ENCODE data around the gene PROX1.

Gene PROX1

DNA sequence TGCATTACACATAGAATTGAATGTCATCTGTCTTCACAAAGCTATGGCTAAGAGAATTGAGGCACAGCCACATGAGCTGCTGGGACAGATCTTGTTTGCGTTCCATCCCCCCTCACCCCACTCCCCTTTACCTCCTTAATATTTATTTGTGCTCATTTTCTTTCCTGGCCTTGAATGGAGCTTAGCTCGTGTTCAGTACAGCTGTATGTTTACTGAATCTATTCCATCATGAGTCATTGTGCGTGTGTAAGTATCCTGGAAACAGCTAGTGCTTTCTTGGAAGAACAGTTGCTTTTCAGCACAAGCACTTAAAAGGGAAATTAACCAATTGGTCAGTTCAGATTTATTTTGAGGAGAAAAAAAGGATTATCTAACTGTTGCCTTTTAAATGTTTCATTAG, 14.7 kb downstream of the PROX1 start:
- no peak for DNase-seq

DNA sequence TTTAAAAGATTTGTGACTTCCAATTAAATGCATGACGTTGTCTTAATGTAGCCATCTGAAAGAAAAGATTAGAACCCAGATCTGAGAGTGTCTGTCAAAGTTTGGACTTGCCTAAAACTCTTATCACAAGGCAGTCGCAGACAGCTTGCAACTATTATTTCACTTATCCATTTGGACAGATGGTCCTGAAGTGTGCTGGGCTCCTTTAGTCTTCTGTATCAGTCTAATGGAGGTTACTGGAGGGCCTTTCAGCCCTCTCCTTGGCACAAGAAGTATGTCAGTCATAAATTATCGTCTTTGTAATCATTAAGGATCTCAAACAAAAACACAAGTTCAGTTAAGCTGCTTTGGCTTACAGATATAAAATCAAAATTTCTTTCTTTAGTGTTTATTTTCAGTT, 15.5 kb downstream of the PROX1 start:
- DNase-seq, result no peak

DNA sequence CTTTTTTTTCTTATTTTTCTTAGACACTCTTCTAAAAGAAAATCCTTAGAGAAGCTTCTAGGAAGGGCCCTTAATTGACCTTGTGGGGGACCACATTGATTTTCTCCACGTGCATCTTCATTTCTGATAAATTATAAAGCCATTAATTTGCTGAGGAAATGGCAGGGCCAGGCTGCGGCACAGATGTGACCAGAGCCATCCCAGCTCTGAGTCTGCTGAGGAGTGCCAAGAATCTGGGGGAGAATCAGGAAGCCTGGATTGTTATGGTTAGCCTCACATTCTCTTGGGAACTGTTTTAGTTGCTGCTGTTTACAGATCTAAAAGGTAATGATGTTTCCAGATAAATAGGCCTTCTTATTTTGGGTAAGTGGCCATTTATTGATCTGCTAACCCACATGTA, 16.2 kb downstream of the PROX1 start:
- no peak for DNase-seq

DNA sequence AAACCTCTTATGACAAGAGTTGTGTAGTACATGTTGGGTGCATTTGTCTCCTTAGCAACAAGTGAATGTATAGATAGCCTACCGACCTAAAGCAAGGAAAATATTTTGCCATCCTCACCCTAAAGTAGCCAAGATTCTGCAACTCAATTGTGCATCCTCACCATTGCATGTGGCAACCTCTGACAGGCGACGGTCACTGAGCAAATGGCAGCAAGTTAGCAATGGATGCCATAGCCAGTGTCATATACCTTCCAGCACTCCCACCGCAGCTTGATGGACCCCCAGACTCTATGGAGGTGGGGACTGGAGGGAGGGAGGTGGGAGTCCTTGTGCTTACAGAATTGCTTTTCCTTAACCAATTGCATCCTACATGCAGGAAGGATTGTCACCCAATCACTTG, 17.0 kb downstream of the PROX1 start:
- DNase-seq, result no peak

DNA sequence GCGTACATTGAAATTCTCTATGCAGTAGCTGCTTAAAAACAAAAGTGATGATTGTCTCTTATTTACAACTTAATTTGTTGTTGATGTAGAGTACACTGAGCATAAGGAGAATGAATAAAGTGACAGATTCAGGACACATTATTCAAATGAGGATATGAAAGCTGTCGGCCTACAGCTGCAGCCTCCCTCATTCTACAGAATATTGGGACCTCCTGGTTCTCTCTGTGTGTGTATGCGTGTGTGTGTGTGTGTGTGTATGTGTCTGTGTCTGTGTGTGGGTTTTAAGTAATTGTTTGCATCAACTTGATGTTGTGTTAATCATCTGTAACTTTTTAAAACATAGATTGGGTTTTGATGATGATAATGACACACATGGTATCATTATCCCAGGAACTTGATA, 17.9 kb downstream of the PROX1 start:
- no peak for DNase-seq

DNA sequence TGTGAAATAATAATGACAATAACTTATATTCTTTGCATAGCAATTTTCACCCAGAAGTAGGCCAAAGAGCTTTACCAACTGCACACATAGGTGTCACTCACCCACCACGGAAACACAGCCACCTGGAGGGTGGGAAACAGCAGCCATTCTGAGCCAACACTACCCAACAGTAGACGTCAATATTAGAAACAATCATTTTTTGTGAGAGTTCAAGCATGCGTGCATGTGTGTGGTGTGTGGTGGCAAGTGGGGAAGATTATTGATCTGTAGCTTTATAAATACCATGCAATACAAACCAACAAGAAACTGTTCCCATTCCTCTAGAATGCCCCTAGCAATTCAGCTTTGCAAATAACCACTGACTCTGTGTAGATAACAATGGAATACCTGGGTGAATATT, 19.1 kb downstream of the PROX1 start:
- no peak for DNase-seq

DNA sequence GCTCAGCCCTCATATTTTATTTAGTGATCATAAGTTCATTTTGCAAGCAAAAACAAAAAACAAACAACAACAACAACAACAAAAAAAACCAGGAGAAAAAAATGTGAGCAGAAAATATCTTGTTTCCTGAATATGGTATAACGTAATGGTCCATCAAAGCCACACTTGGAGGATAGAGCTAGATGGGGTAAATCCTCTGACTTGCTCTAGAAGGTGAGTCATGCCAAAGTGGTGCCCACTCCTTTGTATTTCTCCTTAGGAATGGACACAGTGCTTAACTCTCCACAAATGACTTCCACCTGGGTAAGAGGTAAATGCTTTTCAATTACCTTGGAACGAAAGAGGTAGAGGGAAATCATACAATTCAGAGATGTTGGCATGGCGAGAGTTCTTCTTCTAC, 20.6 kb downstream of the PROX1 start:
- no peak for DNase-seq

DNA sequence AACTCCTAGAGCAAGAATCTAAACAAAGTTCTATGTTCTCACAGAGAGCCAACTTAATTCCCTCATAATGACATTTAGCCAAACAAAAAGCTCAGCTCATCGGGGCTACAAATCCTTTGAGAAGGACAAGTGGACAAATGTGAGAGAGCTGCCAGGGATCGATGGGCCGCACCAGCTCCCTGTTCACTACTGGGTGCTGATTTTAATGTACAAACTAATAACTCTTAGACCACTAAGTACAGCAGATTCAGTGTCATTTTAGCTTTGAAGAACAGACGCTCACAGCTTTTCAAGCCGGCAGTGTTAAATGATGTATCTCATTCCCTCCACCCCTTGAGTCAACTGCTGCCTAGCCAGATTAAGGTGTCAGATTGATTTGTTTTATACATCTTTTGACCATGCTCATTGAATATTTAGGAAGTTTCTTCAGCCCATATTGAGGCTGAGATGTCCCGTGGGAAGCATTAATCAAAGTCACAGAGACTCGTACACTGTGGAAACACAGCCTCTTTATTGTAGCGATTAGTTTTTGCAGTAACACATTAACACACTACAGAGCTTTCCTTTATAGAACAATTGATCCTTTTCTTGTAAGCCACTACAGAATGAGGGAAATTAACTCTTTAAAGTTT, 21.1 kb downstream of the PROX1 start:
- no peak for DNase-seq

DNA sequence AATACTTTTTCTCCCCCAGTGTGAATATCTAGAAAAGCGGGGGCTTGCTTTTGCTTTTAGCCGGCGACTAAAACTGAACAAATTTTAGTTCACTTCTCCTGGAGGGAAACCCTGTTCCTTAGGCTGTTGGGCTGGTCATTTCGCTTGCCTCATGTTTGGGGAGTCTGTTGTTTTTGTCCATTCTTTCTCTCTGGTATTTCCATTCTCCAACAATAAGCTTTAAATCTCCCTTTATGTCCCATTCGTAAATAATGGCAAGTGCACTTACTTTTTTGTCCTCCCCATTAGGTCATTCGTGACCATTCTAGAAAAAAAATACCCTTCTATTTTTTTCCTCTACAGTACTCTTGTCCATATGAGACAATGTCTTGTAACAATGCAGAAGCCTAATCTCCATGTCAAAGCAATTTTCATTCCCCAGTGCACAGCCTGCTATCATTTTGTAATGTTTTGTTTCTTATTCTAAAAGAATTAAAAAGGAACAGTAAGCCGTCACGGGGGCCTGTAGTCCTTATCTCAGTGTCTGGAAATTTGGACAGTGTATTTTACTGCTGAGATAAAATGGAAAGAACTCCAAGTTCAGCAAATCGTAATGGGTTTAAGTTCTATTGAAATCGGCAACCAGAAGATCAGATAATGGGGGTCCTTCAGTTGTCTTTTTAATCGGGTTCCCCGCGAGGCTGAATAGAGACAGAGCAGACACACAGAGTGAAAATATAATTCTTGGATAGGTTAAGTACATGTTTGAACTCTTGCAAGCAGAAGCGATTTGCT, 21.8 kb downstream of the PROX1 start:
- DNase-seq, result no peak

DNA sequence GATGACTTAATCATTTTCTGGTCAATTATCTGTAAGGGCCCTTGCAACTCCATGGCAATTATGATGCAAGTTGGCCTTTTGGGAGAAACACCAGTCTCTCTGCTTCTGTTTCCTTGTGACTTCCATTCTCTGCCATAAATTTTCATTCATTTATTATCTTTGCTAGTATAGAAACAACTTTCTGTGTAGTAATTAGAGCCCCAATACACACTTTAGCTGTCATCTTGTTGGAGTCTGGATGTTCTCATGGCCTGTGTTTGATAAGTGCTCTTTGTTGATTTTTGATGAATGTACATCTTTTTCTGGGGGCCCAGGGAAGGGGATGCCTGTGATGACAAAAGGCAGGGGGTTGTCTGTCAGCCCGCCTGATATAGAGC, 22.4 kb downstream of the PROX1 start:
- no peak for DNase-seq

DNA sequence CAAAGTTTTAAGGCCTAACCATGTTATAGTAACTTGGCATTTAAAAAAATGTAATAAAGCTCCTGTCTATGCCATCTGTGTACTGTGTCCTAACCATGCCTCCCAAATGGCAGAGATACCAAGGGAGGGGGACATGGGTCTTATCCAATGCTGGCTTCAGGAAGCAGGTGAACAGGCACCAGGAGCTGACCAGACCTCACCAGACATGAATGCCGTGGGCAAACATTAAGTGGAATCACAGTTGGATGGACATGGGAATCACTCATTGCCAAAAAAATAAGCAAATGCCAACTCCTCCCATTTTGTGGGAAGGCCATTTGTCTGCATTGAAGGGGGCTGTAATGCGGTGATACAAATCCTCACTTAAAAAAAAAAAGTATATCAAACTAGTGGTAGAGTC, 22.9 kb downstream of the PROX1 start:
- DNase-seq, result no peak

DNA sequence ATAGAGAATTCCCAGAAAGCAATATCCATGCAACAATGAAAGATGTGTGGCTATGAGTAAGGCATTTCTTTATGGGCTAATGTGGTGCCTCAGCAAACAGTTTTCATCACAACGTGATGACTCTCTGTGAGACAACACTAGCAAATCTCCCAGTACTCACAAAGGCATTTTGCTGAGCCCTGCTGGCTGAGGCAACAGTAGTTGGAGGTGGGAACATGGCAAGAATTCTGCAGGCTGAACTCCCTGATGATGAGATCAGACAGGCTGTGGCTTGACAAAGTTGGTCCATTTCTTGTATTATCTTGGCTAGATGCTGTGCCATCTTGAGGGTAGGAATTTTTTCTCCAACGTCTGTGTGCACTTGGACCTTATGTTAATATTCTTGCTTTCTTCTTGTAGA, 24.6 kb downstream of the PROX1 start:
- no peak for DNase-seq

DNA sequence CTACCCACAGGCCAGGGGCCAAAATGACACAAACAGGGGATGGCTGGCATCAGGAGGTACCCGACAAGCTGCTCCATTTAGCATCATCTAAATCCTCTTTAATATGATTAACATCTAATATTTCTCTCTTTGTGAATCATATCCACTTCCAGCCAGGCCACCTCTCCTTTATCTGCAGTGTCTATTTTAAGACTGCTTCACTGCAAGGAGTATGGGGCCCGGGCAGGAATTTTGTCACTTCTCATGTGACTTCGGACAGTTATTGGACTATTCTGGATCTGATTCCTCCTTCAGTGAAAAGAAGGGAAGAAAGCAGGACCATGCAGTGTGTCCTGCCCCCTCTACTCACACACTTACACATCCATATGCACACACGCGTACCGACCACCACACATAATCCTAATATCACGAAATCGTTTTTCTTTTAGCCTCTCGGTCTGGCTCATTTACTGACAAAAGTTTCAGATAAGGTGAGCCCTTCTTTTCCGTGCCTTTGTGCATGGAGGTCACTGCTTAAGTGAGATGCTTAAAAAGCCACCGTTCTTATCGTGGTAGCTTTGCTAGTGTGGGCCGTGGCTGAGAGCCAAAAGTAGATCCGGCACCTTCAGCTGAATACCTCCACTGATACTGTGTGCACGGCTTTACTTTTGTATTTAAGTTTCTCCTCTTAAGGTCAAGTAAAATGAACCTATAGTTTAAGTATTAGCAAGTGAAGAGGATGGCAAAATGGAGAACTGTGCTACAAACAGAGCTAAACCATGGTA, 26.0 kb downstream of the PROX1 start:
- DNase-seq, result no peak

DNA sequence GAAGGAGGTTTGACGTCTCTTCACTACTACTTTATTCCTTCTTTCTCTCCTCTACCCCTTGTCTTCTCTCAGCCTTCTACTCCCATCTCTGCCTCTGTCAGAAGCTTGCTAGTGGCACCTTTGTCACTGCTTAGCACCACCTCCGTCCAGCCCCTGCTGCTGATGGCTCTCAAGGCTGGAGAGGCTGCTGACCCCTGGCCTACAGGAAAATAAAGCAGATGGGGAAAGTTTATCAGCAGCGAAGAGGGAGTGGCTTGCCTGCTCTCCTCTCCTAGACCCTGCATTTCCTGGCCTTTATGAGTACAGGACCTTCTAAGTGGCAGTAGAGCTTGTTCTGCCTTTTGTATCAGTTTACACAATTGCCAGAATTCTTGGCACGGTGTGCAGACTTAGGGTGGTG, 27.0 kb downstream of the PROX1 start:
- DNase-seq, result no peak

DNA sequence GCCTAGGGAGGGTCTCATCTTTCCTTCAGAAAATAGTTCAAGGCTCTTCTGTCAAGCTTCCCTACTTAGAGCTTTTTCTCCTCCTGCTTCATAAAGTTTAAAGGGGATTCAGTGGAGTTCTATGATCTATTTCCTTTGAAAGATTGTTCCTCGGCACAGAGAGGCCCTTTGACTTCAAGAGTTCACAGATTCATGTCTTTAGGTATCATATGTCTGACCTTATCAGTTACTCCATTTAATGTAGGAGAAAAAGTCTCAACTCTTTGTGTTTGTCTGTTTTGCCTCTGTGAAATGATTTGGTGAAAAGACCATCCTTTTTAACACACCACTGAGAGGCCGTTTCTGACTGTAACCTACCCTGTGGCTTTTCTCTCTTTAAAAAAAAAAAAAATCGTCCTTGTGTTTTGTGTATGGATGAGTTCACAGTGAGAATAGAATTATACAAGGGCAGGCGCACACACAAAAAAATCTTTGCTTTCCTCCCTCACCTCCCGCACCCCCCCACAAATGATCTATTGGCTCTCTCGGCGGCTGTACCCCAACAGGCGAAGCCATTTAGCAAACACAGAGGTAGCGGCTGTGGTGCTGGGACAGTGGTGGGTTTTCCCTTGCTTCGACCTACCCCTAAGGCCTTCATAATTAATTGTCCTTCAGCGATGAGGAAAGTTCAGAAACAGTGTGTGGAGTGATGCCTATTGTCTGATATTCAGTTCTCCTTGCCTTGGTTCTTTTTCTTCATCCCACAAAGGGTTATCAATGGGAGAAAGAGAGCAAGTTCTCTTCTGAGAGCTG, 29.6 kb downstream of the PROX1 start:
- no peak for DNase-seq

DNA sequence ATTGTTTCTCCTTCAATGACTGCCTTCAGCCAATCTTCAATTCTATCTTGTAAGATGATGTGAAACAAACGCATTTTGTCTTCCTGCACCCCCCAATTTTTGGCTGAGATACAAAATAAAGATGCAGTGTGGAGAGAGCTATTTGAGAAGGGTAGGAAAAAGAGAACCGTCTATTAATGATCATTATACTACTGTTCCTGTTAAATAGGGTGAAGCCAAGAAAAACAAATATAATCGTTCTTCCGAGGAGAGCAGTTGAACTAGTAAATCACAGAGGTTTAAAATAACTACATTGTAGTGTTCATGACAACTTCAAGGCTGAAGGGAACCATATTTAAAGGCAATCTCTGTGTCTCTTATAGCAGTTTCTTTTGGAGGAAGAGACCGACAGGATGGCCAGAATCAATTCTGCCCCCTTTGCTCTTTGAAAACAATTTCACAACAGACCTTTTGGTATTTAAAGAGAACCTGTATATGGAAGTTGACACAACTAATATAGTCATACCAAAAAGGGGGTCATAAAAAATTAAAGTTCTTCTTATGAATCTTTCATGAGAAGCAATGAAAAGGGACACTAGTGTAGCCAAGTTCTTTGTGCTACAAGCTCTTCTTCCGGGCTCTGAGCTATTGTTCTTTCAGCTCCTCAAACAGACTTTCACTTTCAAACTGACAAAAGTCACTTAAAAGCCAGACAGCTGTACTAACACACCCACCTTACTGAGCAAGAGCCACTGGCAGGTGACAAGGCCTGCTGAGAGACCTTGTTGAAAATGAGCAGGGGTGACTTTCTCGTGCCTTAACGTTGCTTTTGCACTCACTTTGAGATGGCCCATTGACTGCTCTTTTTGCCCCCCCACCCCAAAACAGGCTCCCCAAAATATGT, 30.9 kb downstream of the PROX1 start:
- no peak for DNase-seq

DNA sequence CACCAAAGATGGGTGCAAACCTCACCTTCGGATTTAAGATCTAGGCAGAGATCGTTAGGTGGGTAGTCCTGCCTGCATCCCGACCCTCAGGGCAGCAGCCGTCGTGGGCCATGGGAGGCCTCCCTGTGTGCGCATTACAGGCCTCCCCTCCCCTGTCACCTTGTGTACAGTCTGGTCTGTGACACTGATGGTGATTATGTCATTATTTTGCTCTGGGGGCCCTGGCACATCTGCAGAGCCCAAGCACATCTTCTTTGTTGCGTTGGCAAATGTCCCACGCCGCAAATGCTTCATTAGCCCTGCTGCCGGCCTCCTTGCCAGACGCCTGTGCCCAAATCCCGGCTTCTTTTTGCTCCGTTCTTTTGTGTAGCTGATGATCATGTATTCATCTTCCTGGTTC, 31.7 kb downstream of the PROX1 start:
- DNase-seq, result no peak

DNA sequence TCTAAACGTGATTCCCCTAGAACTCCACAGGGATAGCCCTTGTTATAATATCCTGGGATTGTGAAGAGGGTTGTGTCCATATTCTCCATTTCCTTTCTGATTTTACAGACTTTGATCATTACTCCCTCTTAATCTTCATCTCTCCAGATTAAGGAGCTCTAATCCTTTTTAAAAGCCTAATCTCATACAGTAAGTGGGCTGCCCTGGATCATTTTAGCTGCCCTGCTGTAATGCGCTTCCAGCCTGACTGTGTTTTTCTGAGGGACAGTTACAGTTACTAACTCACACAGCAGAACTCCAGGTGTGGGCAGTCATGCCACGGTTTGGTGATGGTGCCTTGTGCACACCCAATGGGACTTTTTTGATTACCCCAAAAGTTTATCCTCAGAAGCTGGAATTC, 33.5 kb downstream of the PROX1 start:
- no peak for DNase-seq

DNA sequence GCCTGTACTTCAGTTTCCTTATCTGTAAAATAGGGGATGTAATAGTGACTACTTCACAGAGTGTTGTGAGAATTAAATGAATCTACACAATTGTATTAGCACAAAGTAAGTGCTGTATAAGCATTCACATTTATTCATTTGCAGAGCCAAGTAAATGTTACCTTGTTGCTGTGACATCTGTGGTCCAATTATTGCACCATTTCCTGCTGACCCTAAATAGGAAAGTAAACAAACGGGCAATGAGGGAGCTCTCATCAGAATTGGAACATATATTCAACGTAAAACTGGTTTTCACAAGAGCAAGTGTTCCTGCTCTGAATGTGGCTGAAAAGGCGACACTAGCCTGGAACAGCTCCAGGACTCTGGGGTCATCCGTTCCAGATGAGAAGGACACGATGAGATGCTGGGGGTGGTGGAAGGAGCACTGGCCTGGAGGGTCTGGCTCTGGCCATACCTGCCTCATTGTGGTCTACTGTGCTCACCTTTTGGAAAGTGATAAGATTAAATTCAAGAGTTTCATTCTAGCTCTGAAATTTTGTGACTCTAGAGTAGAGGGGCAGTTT, 34.5 kb downstream of the PROX1 start:
- no peak for DNase-seq

DNA sequence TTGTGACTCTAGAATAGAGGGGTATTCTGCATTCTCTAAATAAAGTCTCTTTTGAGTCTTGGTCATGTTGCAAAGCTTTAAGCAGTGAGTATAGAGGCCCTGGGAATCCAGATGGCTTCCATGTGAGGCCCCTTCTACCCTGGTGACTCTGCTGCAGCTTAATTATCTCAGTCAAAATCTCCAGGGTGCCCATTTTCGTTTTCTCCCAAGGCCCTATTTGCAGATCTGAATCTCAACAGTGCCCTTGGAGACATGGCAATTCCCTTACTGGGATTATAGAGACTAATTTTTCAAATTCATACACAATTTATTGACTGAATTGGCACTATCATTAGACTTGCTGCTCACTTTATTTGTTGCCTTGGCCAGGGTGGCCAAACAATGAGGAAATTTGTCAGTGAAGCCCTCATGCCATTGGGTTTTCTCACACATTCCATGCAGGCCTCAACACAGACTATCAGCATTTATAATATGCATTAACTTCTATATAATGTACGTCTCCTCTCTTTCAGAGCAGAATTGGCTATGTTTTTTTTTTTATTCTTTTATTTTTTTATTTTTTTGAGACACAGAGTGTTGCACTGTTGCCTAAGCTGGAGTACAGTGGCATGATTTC, 35.1 kb downstream of the PROX1 start:
- DNase-seq, result no peak

DNA sequence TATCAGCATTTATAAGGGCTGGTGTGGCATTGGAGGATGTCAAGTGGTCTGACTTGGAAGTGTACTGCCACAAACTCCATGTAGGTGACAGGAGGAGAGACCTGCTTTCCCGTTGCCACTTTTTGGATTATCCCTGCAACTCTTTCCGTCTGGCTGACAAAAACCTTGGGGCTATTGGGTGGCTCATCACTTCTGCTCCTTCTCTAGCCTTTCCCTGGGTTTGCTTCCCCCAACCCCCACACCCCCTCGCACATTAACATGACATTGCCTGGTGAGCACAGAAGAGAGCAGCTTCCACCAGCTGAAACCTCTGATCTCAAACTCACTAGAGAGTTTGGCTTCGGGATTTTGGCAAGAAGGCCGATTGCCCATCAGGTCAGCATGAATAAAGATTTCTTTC, 39.2 kb downstream of the PROX1 start:
- DNase-seq, result no peak

DNA sequence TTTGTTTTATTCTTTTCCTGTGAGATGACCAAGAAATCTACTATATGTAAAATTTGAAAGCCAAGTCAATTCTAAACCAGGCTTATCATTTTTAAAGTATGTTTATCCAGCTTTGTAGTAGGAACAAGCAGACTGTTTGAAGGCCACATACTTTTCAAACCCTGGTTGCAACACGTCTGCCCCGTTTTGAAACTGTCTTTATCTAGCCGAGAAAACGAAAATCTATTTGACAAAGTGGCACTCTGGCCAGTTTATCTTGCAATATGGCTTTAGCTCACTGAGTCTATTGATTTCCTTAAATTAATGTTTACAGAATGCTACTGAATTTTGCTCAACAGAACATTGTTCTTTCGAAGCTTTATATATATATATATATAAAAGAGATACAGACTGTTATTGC, 39.7 kb downstream of the PROX1 start:
- no peak for DNase-seq
